Stimulated activated CD4-positive, alpha-beta T cell treated with anti-CD3 and anti-CD28 coated beads, Interleukin-4, amount 100 ng/mL, for 24 hours (primary cell): Measurements from ENCODE around the gene RAB18.
"Not testable (repeated sequence)": the region's sequence is repeated elsewhere in the genome, so short reads cannot be mapped to it uniquely, and the experiment has no call there.

ENCODE experiments used
- DNase-seq: peaks from one replicate; pipeline ENCODE4 v3.0.0-alpha.2; 2020

The RAB18 gene

GRCh38 chr10:27504007-27504807, at the start of gene RAB18:
Gene RAB18, plus strand, starts transcription at chr10:27504304. Its CDS starts 66 bp downstream, at chr10:27504370.
- DNase-seq: peak; percentile 99

- no peak for DNase-seq
Observed at GRCh38 chr10:27454837-27455236, 49.3 kb upstream of the RAB18 start.

GRCh38 chr10:27457261-27457945, 46.7 kb upstream of the RAB18 start:
- no peak for DNase-seq

GRCh38 chr10:27457966-27458365, 46.1 kb upstream of the RAB18 start:
- DNase-seq: no peak

GRCh38 chr10:27461312-27461711, 42.8 kb upstream of the RAB18 start:
- DNase-seq: no peak

DNA sequence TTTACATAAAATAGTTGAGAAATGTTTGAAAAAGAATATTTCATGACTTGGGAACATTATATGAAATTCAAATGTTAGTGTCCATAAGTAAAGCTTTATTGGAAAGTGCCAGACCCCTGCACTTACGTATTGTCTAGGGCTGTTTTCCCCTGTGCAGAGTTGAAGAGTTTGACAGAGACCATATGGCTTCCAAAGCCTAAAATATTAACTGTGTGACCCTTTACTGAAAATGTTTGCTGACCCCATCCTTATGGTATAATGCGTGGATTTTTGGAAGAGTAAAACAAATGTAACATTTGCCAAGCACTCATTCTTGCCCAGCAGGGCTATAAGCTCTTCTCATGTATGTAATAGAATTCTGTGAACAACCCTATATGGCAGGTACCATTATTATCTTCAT, 40.1 kb upstream of the RAB18 start:
- DNase-seq: no peak

DNA sequence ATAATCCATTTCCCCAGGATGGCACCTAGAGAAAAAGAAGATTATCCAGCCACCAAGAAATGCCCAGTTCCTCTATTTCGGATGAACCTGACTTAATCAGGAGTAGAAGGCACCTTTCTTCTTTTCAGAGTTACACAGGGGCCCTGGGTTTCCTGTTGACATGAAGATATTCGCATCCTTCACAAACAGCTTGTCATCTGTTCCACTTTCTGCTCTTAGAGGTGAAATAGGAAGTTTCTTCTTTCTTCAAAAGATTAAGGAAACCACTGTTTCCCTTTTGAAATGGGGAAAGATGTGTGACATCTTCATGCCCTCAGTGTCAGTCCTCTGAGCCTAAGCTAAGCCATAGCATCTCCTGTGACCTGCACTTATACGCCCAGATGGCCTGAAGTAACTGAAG, 39.1 kb upstream of the RAB18 start:
- DNase-seq: no peak

DNA sequence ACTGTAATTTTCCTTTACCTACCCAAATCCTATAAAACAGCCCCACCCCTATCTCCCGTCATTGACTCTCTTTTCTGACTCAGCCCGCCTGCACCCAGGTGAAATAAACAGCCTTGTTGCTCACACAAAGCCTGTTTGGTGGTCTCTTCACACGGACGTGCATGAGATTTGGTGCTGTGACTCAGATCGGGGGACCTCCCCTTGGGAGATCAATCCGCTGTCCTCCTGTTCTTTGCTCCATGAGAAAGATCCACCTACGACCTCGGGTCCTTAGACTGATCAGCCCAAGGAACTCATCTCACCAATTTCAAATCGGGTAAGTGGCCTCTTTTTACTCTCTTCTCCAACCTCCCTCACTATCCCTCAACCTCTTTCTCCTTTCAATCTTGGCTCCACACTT, 38.5 kb upstream of the RAB18 start:
- DNase-seq: not testable (repeated sequence)

DNA sequence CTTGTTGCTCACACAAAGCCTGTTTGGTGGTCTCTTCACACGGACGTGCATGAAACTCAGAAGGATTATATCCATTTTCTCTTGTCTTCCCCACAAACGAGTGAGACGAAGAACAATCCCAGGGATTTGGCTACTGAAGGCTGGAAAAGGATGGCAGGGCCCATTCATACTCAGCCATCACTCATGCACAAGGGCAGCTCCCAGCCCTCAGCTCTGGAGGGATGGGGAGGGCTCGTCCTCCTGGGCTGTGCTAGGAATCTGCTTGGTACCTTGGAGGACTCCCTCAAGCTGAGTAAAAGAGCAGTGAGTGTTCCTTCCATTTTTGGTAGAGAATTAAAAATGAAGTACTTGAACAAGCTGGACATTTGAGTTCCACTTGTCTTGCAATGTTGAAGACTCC, 33.2 kb upstream of the RAB18 start:
- DNase-seq: no peak

- DNase-seq: no peak
Observed at GRCh38 chr10:27474741-27475140, 29.4 kb upstream of the RAB18 start.

GRCh38 chr10:27479016-27479415, 25.1 kb upstream of the RAB18 start:
- DNase-seq: no peak

DNA sequence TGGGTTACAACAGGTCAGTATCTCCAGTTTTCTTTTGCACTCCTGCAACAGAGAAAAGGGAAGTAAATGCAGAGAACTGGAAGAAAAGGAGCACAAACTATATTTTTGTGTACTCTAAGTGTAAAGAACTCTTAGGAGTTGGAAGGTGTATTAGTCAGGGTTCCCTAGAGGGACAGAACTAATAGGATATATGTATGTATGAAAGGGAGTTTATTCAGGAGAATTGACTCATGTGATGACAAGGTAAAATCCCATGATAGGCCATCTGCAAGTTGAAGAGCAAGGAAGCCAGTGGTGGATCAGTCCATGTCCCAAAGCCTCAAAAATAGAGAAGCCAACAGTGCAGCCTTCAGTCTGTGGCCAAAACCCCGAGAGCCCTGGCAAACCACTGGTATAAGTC, 22.6 kb upstream of the RAB18 start:
- no peak for DNase-seq

- DNase-seq: no peak
Observed at GRCh38 chr10:27482984-27483956, 20.8 kb upstream of the RAB18 start.

GRCh38 chr10:27485368-27485767, 18.7 kb upstream of the RAB18 start:
- no peak for DNase-seq

DNA sequence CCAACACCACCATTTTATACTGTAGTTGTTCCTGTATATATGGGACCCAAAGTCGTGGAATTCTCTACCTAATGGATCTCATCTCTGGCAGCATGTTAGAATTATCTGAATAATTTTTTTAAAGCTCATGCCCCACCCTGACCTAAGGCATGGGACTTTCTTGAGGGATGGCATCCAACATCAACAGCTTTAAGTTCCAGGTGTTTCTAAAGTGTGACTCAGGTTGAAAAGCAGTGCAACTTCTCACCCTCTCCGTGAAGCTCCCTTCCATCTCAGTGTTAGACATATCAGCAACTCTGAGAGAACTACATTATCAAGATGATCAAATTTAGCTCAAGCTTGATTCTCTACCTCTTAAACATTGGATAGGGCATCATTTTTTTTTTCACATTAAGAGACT, 18.1 kb upstream of the RAB18 start:
- DNase-seq: no peak

- DNase-seq: no peak
Observed at GRCh38 chr10:27490807-27491206, 13.3 kb upstream of the RAB18 start.

DNA sequence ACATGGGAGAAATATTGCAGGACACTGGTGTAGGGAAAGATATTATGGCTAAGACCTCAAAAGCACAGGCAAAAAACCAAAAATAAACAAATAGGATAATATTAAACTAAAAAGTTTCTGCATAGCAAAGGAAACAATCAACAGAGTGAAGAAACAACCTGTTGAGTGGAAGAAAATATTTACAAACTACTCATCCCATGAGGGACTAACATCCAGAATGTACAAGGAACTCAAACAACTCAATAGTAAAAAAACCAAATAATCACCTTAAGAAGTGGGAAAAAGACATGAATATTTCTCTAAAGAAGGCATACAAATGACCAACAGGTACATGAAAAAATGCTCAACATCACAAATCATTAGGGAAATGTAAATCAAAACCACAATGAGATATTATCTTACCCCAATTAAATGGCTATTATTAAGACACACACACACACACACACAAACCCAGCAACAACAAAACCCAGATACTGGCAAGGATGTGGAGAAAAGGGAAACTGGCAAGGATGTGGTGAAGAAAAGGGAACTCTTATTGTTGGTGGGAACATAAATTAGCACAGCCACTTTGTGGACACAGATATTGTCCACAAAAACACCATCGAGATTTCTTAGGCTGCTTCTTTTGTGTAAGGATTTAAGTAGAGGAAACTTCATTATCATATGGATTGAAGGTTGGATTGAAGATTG, 9.8 kb upstream of the RAB18 start:
- no peak for DNase-seq

DNA sequence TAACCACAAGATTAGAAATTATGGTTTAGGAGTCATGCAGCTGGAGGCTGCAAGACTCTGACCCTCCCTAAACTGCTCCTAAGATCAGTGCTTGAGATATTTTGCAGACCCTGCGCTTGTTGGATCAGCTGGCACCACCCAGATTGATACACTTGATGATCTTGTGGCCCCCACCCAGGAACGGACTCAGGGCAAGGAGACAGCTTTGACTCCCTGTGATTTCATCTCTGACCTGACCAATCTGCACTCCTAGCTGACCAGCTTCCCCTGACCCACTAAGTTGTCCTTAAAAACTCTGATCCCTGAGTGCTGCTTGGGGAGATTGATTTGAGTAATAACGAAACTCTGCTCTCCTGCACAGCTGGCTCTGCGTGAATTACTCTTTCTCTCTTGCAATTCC, 8.0 kb upstream of the RAB18 start:
- DNase-seq: no peak

DNA sequence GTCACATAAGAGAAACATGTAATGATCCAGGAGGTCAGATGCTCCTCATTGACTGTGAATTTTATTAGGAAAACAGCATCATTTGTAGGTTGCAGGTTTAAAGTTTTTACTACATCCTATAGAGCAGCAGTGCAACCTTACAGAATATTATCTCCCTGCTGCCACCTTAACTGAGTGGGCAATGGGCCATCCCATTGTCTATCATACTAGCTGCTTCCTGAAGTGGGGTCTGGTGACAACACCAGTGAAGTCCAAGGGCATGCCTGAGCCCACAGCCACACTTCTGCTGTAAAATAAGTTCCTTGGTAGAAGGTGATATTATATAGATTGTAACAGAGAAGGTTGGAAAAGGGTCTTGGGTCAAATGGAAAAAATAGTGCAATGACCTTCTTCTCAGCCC, 4.0 kb upstream of the RAB18 start:
- no peak for DNase-seq

GRCh38 chr10:27500886-27501285, 3.2 kb upstream of the RAB18 start:
- DNase-seq: no peak

- DNase-seq: no peak
Observed at GRCh38 chr10:27503498-27504006, 552 bp upstream of the RAB18 start.

DNA sequence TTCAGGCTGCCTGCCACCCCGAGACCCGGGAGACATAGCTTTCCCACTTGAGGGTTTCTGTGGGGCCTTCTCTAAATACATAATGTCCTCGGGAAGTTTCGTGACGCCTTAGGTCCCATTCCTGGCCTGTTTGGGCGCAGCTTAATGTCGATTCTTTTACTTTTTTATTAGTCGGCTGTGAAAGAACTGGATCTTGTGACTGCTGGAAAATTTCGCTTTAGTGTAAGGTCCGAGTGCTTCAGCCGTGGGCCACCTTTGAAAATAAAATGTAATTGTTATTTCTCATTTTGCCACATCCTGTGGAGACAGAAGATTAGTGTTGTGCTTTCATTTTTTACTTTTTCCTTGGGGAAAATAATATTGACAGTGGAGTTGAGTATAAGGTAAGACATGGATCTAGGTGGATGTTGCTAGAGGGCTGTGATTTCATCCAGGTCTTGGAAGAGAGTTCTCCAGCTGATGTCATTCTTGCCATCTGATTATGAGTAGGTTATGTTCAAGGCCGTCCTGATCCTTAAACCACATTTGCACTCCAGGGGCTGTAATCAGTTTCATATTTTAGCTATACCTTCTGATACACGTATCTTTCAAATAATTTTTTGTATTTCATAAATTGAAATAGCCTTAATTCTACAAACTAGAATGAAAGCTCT, 830 bp downstream of the RAB18 start:
- DNase-seq: no peak
